Transverse colon (tissue), 4 donors: ENCODE data around the gene LAPTM5.

Source experiments
- POLR2A ChIP-seq: fragments of 450-650 bp; IDR thresholded peaks from one replicate; pipeline ENCODE4 v1.6.1; 2016; ENCODE audit warnings: antibody characterized with exemption, mild to moderate bottlenecking, moderate library complexity
- POLR2AphosphoS5 ChIP-seq, 3 donors: sonication (generic); formaldehyde crosslinking; IDR thresholded peaks; one replicate each; pipeline ENCODE4 v1.6.1; 2016; ENCODE audit warnings: antibody characterized with exemption in 3 of 3
- TF ChIP-seq, protein P1 (sequence below), 5 experiments: fragments of 200-600 bp in 3 of 5; fragments of 450-650 bp in 2 of 5; sonication (generic) in 3 of 5; IDR thresholded peaks; 1 replicate in 2 of 5; 2 replicates in 3 of 5; pipeline ENCODE4 v1.5.1; 2016 to 2017; ENCODE audit warnings: antibody characterized with exemption in 5 of 5, inconsistent platforms in 3 of 5, mild to moderate bottlenecking in 2 of 5, moderate library complexity in 1 of 5

DNA sequence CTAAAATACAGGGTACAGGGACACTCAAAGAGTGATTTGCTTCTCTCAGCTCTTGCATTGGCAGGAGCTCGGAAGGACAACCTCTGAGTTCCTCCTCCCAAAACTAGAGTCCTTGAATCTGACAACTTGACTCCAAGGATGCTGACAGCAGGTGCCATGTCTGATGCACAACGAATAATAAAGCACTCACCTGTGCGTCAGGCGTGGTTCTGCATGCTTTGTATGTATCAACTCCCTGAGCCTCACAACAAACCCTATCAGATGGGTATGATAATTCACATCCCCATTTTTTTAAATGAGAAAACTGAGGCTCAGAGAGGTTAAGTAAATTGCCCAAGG, 1.4 kb downstream of the LAPTM5 start:
- no peak for TF ChIP-seq POLR2A
- TF ChIP-seq POLR2AphosphoS5 (IDR thresholded peaks at IDR 0.05), result no peak
- TF ChIP-seq, protein P1, sequence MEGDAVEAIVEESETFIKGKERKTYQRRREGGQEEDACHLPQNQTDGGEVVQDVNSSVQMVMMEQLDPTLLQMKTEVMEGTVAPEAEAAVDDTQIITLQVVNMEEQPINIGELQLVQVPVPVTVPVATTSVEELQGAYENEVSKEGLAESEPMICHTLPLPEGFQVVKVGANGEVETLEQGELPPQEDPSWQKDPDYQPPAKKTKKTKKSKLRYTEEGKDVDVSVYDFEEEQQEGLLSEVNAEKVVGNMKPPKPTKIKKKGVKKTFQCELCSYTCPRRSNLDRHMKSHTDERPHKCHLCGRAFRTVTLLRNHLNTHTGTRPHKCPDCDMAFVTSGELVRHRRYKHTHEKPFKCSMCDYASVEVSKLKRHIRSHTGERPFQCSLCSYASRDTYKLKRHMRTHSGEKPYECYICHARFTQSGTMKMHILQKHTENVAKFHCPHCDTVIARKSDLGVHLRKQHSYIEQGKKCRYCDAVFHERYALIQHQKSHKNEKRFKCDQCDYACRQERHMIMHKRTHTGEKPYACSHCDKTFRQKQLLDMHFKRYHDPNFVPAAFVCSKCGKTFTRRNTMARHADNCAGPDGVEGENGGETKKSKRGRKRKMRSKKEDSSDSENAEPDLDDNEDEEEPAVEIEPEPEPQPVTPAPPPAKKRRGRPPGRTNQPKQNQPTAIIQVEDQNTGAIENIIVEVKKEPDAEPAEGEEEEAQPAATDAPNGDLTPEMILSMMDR (IDR thresholded peaks at IDR 0.05), result no peak
